Measurements from ENCODE around the gene ITPR2.

Gene ITPR2

GRCh38 chr12:26399381-26399780 is 433.6 kb downstream of the ITPR2 start:
- no peak for DNase-seq (ENCODE audit: low read depth in 2 of 2)

- DNase-seq (ENCODE audit: low read depth in 2 of 2) = no peak
Measured at GRCh38 chr12:26396402-26396801, 436.6 kb downstream of the ITPR2 start.

- no peak for DNase-seq (ENCODE audit: low read depth in 2 of 2)
Measured at GRCh38 chr12:26389343-26389742, 443.7 kb downstream of the ITPR2 start.

GRCh38 chr12:26384536-26384935 is 448.5 kb downstream of the ITPR2 start:
- no peak for DNase-seq (ENCODE audit: low read depth in 2 of 2)

GRCh38 chr12:26383041-26383440 is 450.0 kb downstream of the ITPR2 start:
- no peak for DNase-seq (ENCODE audit: low read depth in 2 of 2)

- no peak for DNase-seq (ENCODE audit: low read depth in 2 of 2)
Measured at GRCh38 chr12:26380897-26381296, 452.1 kb downstream of the ITPR2 start.

GRCh38 chr12:26379777-26380467 is 453.1 kb downstream of the ITPR2 start:
- DNase-seq (ENCODE audit: low read depth in 2 of 2) = no peak

- DNase-seq (ENCODE audit: low read depth in 2 of 2) = no peak
Measured at GRCh38 chr12:26378711-26379110, 454.3 kb downstream of the ITPR2 start.

- DNase-seq (ENCODE audit: low read depth in 2 of 2) = no peak
Measured at GRCh38 chr12:26374934-26375680, 457.9 kb downstream of the ITPR2 start.

- DNase-seq (ENCODE audit: low read depth in 2 of 2) = no peak
Measured at GRCh38 chr12:26373606-26374495, 459.1 kb downstream of the ITPR2 start.

GRCh38 chr12:26372866-26373265 is 460.1 kb downstream of the ITPR2 start:
- DNase-seq (ENCODE audit: low read depth in 2 of 2) = no peak

- no peak for DNase-seq (ENCODE audit: low read depth in 2 of 2)
Measured at GRCh38 chr12:26370098-26370497, 462.9 kb downstream of the ITPR2 start.

GRCh38 chr12:26369588-26369987 is 463.4 kb downstream of the ITPR2 start:
- no peak for DNase-seq (ENCODE audit: low read depth in 2 of 2)

GRCh38 chr12:26367991-26368730 is 464.8 kb downstream of the ITPR2 start:
- no peak for DNase-seq (ENCODE audit: low read depth in 2 of 2)

GRCh38 chr12:26361964-26362363 is 471.0 kb downstream of the ITPR2 start:
- DNase-seq (ENCODE audit: low read depth in 2 of 2) = no peak

- DNase-seq (ENCODE audit: low read depth in 2 of 2) = no peak
Measured at GRCh38 chr12:26360062-26360461, 472.9 kb downstream of the ITPR2 start.

GRCh38 chr12:26359576-26359975 is 473.4 kb downstream of the ITPR2 start:
- DNase-seq (ENCODE audit: low read depth in 2 of 2) = no peak

GRCh38 chr12:26358651-26359050 is 474.3 kb downstream of the ITPR2 start:
- no peak for DNase-seq (ENCODE audit: low read depth in 2 of 2)

- DNase-seq (ENCODE audit: low read depth in 2 of 2) = no peak
Measured at GRCh38 chr12:26347300-26347699, 485.7 kb downstream of the ITPR2 start.

GRCh38 chr12:26346736-26347135 is 486.3 kb downstream of the ITPR2 start:
- DNase-seq (ENCODE audit: low read depth in 2 of 2) = no peak

GRCh38 chr12:26345471-26346003 is 487.5 kb downstream of the ITPR2 start:
- no peak for DNase-seq (ENCODE audit: low read depth in 2 of 2)

Data from stimulated activated CD8-positive, alpha-beta memory T cell treated with anti-CD3 and anti-CD28 coated beads, Interleukin-7, amount 100 ng/mL, for 1 hour (primary cell).